Muscle layer of colon (tissue), 2 donors: ENCODE measurements around the gene TTK.

ENCODE experiments used
- H3K27ac ChIP-seq: one replicate; pipeline ENCODE4 v1.7.0; 2013; ENCODE audit warnings: low read depth, mild to moderate bottlenecking, low read length, moderate library complexity
- H3K27me3 ChIP-seq, 2 donors: one replicate each; pipeline ENCODE4 v1.7.0; 2013; ENCODE audit warnings: low read length in 2 of 2, mild to moderate bottlenecking in 2 of 2; ENCODE audit not compliant: insufficient read depth in 2 of 2, control insufficient read depth in 1 of 2
- H3K36me3 ChIP-seq: one replicate; pipeline ENCODE4 v1.7.0; 2013; ENCODE audit warnings: mild to moderate bottlenecking, low read length; ENCODE audit not compliant: insufficient read depth
- H3K4me1 ChIP-seq: one replicate; pipeline ENCODE4 v1.7.0; 2013; ENCODE audit warnings: mild to moderate bottlenecking, low read length; ENCODE audit not compliant: insufficient read depth
- H3K4me3 ChIP-seq, 2 donors: one replicate each; pipeline ENCODE4 v1.7.0; 2013; ENCODE audit warnings: low read length in 2 of 2, low read depth in 1 of 2, mild to moderate bottlenecking in 1 of 2, moderate library complexity in 1 of 2
- H3K9ac ChIP-seq: one replicate; pipeline ENCODE4 v1.7.0; 2013; ENCODE audit warnings: low read length
- H3K9me3 ChIP-seq: one replicate; pipeline ENCODE4 v1.7.0; 2013; ENCODE audit warnings: mild to moderate bottlenecking, low read length
- donor health status: abdominal sarcoma.
- donor health status: Adenocarcinoma of cecum.

Gene TTK

GRCh38 chr6:80004173-80005072 lies at the start of gene TTK:
Gene TTK, plus strand, starts transcription at chr6:80004649. Its CDS starts 1,195 bp downstream, at chr6:80005844.
- H3K4me1 ChIP-seq, result peaks cover 12% of the 10 kb centered on the region
- no peaks in the 10 kb centered on the region for H3K27me3 ChIP-seq
- peak within 1 kb of the TSS; percentile 40 for H3K27ac ChIP-seq
- H3K36me3 ChIP-seq, result no peaks in the 10 kb centered on the region
- H3K9me3 ChIP-seq, result no peaks in the 10 kb centered on the region
- peak within 1 kb of the TSS; percentile 60 for H3K9ac ChIP-seq
- peak within 1 kb of the TSS; percentile 85 to 89 for H3K4me3 ChIP-seq

GRCh38 chr6:79954849-79955248 lies 49.6 kb upstream of the TTK start:
- Histone ChIP-seq H3K27me3 (no peaks in the 10 kb centered on the region), H3K36me3 (no peaks in the 10 kb centered on the region), H3K4me1 (no peaks in the 10 kb centered on the region), H3K27ac (no peak overlapping the region), H3K4me3 (no peak overlapping the region), H3K9me3 (no peaks in the 10 kb centered on the region), H3K9ac (no peak overlapping the region)

GRCh38 chr6:79964607-79965081 lies 39.8 kb upstream of the TTK start:
- H3K27me3 ChIP-seq, result no peaks in the 10 kb centered on the region
- H3K4me1 ChIP-seq, result no peaks in the 10 kb centered on the region
- H3K27ac ChIP-seq, result no peak overlapping the region
- no peak overlapping the region for H3K9ac ChIP-seq
- H3K36me3 ChIP-seq, result no peaks in the 10 kb centered on the region
- no peak overlapping the region for H3K4me3 ChIP-seq
- no peaks in the 10 kb centered on the region for H3K9me3 ChIP-seq

GRCh38 chr6:79967178-79967577 lies 37.3 kb upstream of the TTK start:
- no peaks in the 10 kb centered on the region for H3K36me3 ChIP-seq
- no peak overlapping the region for H3K9ac ChIP-seq
- H3K4me3 ChIP-seq, result no peak overlapping the region
- no peaks in the 10 kb centered on the region for H3K4me1 ChIP-seq
- no peaks in the 10 kb centered on the region for H3K27me3 ChIP-seq
- H3K9me3 ChIP-seq, result no peaks in the 10 kb centered on the region
- no peak overlapping the region for H3K27ac ChIP-seq

- Histone ChIP-seq H3K4me3 (no peak overlapping the region), H3K9ac (no peak overlapping the region), H3K27ac (no peak overlapping the region), H3K27me3 (no peaks in the 10 kb centered on the region), H3K9me3 (no peaks in the 10 kb centered on the region), H3K4me1 (no peaks in the 10 kb centered on the region), H3K36me3 (no peaks in the 10 kb centered on the region)
Observed at GRCh38 chr6:79969784-79970183, 34.7 kb upstream of the TTK start.

- no peak overlapping the region for H3K9ac ChIP-seq
- no peaks in the 10 kb centered on the region for H3K4me1 ChIP-seq
- H3K4me3 ChIP-seq, result no peak overlapping the region
- no peaks in the 10 kb centered on the region for H3K27me3 ChIP-seq
- no peaks in the 10 kb centered on the region for H3K9me3 ChIP-seq
- no peak overlapping the region for H3K27ac ChIP-seq
- no peaks in the 10 kb centered on the region for H3K36me3 ChIP-seq
Observed at GRCh38 chr6:79971193-79971592, 33.3 kb upstream of the TTK start.

- no peak overlapping the region for H3K4me3 ChIP-seq
- no peak overlapping the region for H3K9ac ChIP-seq
- H3K9me3 ChIP-seq, result no peaks in the 10 kb centered on the region
- H3K27me3 ChIP-seq, result no peaks in the 10 kb centered on the region
- no peaks in the 10 kb centered on the region for H3K4me1 ChIP-seq
- no peaks in the 10 kb centered on the region for H3K36me3 ChIP-seq
- no peak overlapping the region for H3K27ac ChIP-seq
Observed at GRCh38 chr6:79981652-79982051, 22.8 kb upstream of the TTK start.

GRCh38 chr6:79984261-79984660 lies 20.2 kb upstream of the TTK start:
- no peaks in the 10 kb centered on the region for H3K9me3 ChIP-seq
- H3K36me3 ChIP-seq, result no peaks in the 10 kb centered on the region
- H3K9ac ChIP-seq, result no peak overlapping the region
- H3K4me1 ChIP-seq, result no peaks in the 10 kb centered on the region
- H3K4me3 ChIP-seq, result no peak overlapping the region
- no peak overlapping the region for H3K27ac ChIP-seq
- H3K27me3 ChIP-seq, result no peaks in the 10 kb centered on the region

GRCh38 chr6:79985128-79985527 lies 19.3 kb upstream of the TTK start:
- Histone ChIP-seq H3K27ac (no peak overlapping the region), H3K4me3 (no peak overlapping the region), H3K27me3 (no peaks in the 10 kb centered on the region), H3K4me1 (no peaks in the 10 kb centered on the region), H3K9me3 (no peaks in the 10 kb centered on the region), H3K36me3 (no peaks in the 10 kb centered on the region), H3K9ac (no peak overlapping the region)

- H3K4me3 ChIP-seq, result no peak overlapping the region
- no peaks in the 10 kb centered on the region for H3K9me3 ChIP-seq
- no peak overlapping the region for H3K9ac ChIP-seq
- H3K4me1 ChIP-seq, result no peaks in the 10 kb centered on the region
- H3K36me3 ChIP-seq, result no peaks in the 10 kb centered on the region
- H3K27me3 ChIP-seq, result no peaks in the 10 kb centered on the region
- H3K27ac ChIP-seq, result no peak overlapping the region
Observed at GRCh38 chr6:79989641-79990040, 14.8 kb upstream of the TTK start.

GRCh38 chr6:79993012-79993910 lies 11.2 kb upstream of the TTK start:
- Histone ChIP-seq H3K27me3 (no peaks in the 10 kb centered on the region), H3K9ac (no peak overlapping the region), H3K9me3 (no peaks in the 10 kb centered on the region), H3K36me3 (no peaks in the 10 kb centered on the region), H3K4me1 (no peaks in the 10 kb centered on the region), H3K27ac (no peak overlapping the region), H3K4me3 (no peak overlapping the region)
